GM18507 (cell line): ENCODE data around the gene ZC3H7B.
"Not testable (repeated sequence)": the region's sequence is repeated elsewhere in the genome, so short reads cannot be mapped to it uniquely, and the experiment has no call there.

Source experiments
- DNase-seq: peaks from one replicate; pipeline ENCODE4 v3.0.0; 2011; ENCODE audit warnings: low read depth; ENCODE audit not compliant: insufficient read length; ENCODE audit errors: extremely low spot score
- FAIRE-seq: peaks from 2 replicates; lab custom pipeline; 2011; peaks lifted over from hg19 to GRCh38; lab: Jason Lieb, UNC

Gene ZC3H7B

GRCh38 chr22:41301085-41302020, at the start of gene ZC3H7B:
ZC3H7B (plus strand) TSS chr22:41301525; CDS start chr22:41320661, 19,136 bp downstream.
- DNase-seq (peak; percentile 93), FAIRE-seq (peak; percentile 77)

GRCh38 chr22:41252365-41252764, 49.0 kb upstream of the ZC3H7B start:
- DNase-seq (no peak), FAIRE-seq (no peak)

- no peak for DNase-seq
- FAIRE-seq = no peak
These were observed 47.1 kb upstream of the ZC3H7B start for GRCh38 chr22:41254230-41254629.

- DNase-seq (no peak), FAIRE-seq (no peak)
These were observed 44.8 kb upstream of the ZC3H7B start for GRCh38 chr22:41256254-41257253.

- FAIRE-seq = no peak
- DNase-seq = no peak
These were observed 43.6 kb upstream of the ZC3H7B start for GRCh38 chr22:41257696-41258095.

GRCh38 chr22:41259756-41260155, 41.6 kb upstream of the ZC3H7B start:
- FAIRE-seq, DNase-seq: not testable (repeated sequence)

- no peak for FAIRE-seq
- DNase-seq = no peak
These were observed 40.5 kb upstream of the ZC3H7B start for GRCh38 chr22:41260871-41261270.

GRCh38 chr22:41261541-41262249, 39.6 kb upstream of the ZC3H7B start:
- FAIRE-seq (no peak), DNase-seq (no peak)

- FAIRE-seq = no peak
- no peak for DNase-seq
These were observed 39.0 kb upstream of the ZC3H7B start for GRCh38 chr22:41262250-41262765.

GRCh38 chr22:41263704-41264103, 37.6 kb upstream of the ZC3H7B start:
- no peak for FAIRE-seq
- no peak for DNase-seq

- DNase-seq (no peak), FAIRE-seq (no peak)
These were observed 36.9 kb upstream of the ZC3H7B start for GRCh38 chr22:41264408-41264941.

GRCh38 chr22:41267958-41268357, 33.4 kb upstream of the ZC3H7B start:
- no peak for DNase-seq
- no peak for FAIRE-seq

GRCh38 chr22:41271787-41272186, 29.5 kb upstream of the ZC3H7B start:
- FAIRE-seq (no peak), DNase-seq (no peak)

GRCh38 chr22:41273128-41273527, 28.2 kb upstream of the ZC3H7B start:
- DNase-seq (no peak), FAIRE-seq (no peak)

- DNase-seq (no peak), FAIRE-seq (no peak)
These were observed 26.5 kb upstream of the ZC3H7B start for GRCh38 chr22:41274856-41275255.

GRCh38 chr22:41280065-41280464, 21.3 kb upstream of the ZC3H7B start:
- no peak for DNase-seq
- FAIRE-seq = no peak

GRCh38 chr22:41280854-41281253, 20.5 kb upstream of the ZC3H7B start:
- FAIRE-seq = no peak

GRCh38 chr22:41284465-41284864, 16.9 kb upstream of the ZC3H7B start:
- no peak for FAIRE-seq

More at GRCh38 chr22:41280854-41281253, 20.5 kb upstream of the ZC3H7B start:
- no peak for DNase-seq

GRCh38 chr22:41285441-41285819, 15.9 kb upstream of the ZC3H7B start:
- DNase-seq (no peak), FAIRE-seq (no peak)

More at GRCh38 chr22:41284465-41284864, 16.9 kb upstream of the ZC3H7B start:
- no peak for DNase-seq
